RWPE1 (cell line): ENCODE results near the gene OR8A1.

Experiments used
- CTCF ChIA-PET: fragments of 350-600 bp; sonication (Branson Sonifier 250); formaldehyde crosslinking; extraction: SDS; loops from one replicate; lab custom pipeline; 2021; lab: Yijun Ruan, JAX
- POLR2A ChIA-PET: fragments of 400-600 bp; formaldehyde crosslinking; extraction: SDS; loops from one replicate; lab custom pipeline; 2020; ENCODE audit warnings: antibody characterized with exemption; ENCODE audit not compliant: low non-redundant PET; lab: Yijun Ruan, JAX
- DNase-seq: peaks from one replicate; pipeline ENCODE4 v3.0.0; 2012; ENCODE audit warnings: low spot score
- H3K27ac ChIP-seq: fragments of 450-650 bp; 2 replicates; pipeline ENCODE4 v1.5.1; 2017
- CTCF ChIP-seq: fragments of 450-650 bp; conservative IDR thresholded peaks from 2 replicates; pipeline ENCODE4 v1.5.1; 2017; ENCODE audit warnings: low read depth, mild to moderate bottlenecking

OR8A1 gene

GRCh38 chr11:124570160-124570559 is 363 bp downstream of the OR8A1 start:
- POLR2A ChIA-PET, result no interaction called here
- no peak for DNase-seq
- CTCF ChIA-PET, result no interaction called here
- no peak for TF ChIP-seq CTCF
- no peak overlapping the region for H3K27ac ChIP-seq

- DNase-seq, result no peak
- CTCF ChIA-PET, result interaction anchor here (0.6 kb wide), 1 partner anchor 8 kb away, joined by 3 read pairs; no protein-coding TSS in a partner anchor
- POLR2A ChIA-PET, result no interaction called here
- no peak overlapping the region for H3K27ac ChIP-seq
- TF ChIP-seq CTCF, result no peak
These were observed 8.1 kb downstream of the OR8A1 start for GRCh38 chr11:124577716-124578427.

- no peak overlapping the region for H3K27ac ChIP-seq
- TF ChIP-seq CTCF, result no peak
- ChIA-PET POLR2A (no interaction called here), CTCF (no interaction called here)
- no peak for DNase-seq
These were observed 9.0 kb downstream of the OR8A1 start for GRCh38 chr11:124578761-124579160.

GRCh38 chr11:124581817-124582216 is 12.0 kb downstream of the OR8A1 start:
- ChIA-PET POLR2A (no interaction called here), CTCF (no interaction called here)
- H3K27ac ChIP-seq, result no peak overlapping the region
- no peak for DNase-seq
- no peak for TF ChIP-seq CTCF

GRCh38 chr11:124582565-124582964 is 12.8 kb downstream of the OR8A1 start:
- CTCF ChIA-PET, result interaction anchor here (0.6 kb wide), 1 partner anchor 814 kb away, joined by 4 read pairs; no protein-coding TSS in a partner anchor
- TF ChIP-seq CTCF, result no peak
- POLR2A ChIA-PET, result no interaction called here
- H3K27ac ChIP-seq, result no peak overlapping the region
- no peak for DNase-seq

- ChIA-PET CTCF (interaction anchor here (0.6 kb wide), 1 partner anchor 18 kb away, joined by 5 read pairs; no protein-coding TSS in a partner anchor), POLR2A (no interaction called here)
- DNase-seq, result no peak
- H3K27ac ChIP-seq, result no peak overlapping the region
- TF ChIP-seq CTCF, result no peak
These were observed 14.0 kb downstream of the OR8A1 start for GRCh38 chr11:124583781-124584180.
